ENCODE data around the gene ZNF385C.

Gene ZNF385C

DNA sequence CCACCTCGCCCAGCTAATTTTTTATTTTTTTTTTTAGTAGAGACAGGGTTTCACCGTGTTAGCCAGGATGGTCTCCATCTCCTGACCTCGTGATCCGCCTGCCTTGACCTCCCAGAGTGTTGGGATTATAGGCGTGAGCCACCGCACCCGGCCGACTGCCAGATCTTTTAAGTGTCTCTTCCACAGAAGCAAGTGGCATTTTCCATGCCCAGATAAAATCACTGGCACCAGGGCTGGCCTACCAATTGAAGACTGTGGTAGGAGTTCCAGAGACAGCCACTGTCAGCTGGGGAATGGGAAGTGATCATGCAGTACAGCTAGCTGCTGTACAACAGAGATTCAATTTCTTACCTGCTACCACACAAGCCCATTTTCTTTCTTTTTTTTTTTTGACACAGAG is 113.8 kb downstream of the ZNF385C start:
- Histone ChIP-seq H3K4me1 (ENCODE audit: insufficient read depth, low read length) (no peaks in the 10 kb centered on the region), H3K36me3 (ENCODE audit: insufficient read depth, low read length) (peaks cover 62% of the 10 kb centered on the region), H3K9ac (ENCODE audit: low read depth, low read length) (no peak overlapping the region), H3K9me3 (ENCODE audit: control insufficient read depth, insufficient read depth, low read length) (no peaks in the 10 kb centered on the region)

DNA sequence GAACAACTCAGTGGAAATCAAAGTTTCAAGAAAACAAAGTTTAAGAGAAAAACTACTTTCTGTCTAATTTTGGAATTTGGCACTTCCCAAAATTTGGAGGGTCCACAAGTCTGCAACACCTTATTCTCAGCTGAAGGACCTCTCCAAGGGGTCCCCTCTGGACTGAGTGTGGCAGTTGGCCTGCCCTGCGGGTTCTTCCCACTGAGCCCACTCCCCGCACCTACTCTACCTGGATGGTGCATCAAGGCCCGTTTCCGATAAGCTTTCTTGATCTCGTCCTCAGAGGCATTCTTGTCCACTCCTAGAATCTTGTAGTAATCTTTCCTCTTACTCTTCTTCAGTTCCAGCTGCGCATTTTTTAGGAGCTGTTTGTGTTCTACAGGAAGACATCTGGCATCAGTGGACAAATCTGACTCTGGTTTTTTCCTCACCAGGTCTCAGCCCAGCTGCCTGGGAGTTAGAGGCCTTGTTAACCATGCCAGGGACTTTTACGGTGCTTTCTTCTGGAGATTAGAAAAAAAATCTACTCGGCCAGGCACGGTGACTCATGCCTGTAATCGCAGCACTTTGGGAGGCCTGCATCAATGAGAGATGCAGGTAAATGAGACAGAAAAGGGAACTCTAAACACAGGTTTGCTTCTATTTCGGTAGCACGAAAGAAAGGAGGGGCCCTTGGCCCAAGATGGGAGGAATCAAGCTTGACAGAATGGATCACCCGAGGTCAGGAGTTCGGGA is 116.1 kb downstream of the ZNF385C start:
- H3K9ac ChIP-seq (ENCODE audit: low read depth, low read length) = no peak overlapping the region
- peaks cover 60% of the 10 kb centered on the region for H3K36me3 ChIP-seq (ENCODE audit: insufficient read depth, low read length)
- no peaks in the 10 kb centered on the region for H3K9me3 ChIP-seq (ENCODE audit: control insufficient read depth, insufficient read depth, low read length)
- H3K4me1 ChIP-seq (ENCODE audit: insufficient read depth, low read length) = no peaks in the 10 kb centered on the region

DNA sequence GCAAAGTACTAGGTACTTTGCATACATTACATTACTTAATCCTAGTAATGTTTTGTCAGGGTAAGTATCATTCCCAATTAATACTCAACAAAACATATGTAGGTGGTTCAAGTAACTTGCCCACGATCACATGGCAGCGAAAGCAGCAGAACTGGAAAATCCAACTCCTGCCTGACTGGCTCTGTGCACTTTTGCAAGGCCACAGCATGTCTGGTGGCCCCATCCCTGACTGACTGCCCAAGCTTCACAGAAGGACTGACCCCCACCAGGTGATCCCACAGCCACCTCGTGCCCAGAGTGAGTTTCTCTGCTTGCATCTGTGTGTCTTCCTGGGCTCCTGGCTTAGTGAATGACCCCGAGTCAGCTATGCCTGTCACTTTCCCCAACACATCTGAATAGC is 120.3 kb downstream of the ZNF385C start:
- Histone ChIP-seq H3K4me1 (ENCODE audit: insufficient read depth, low read length) (no peaks in the 10 kb centered on the region), H3K9me3 (ENCODE audit: control insufficient read depth, insufficient read depth, low read length) (no peaks in the 10 kb centered on the region), H3K36me3 (ENCODE audit: insufficient read depth, low read length) (peaks cover 59% of the 10 kb centered on the region), H3K9ac (ENCODE audit: low read depth, low read length) (no peak overlapping the region)

DNA sequence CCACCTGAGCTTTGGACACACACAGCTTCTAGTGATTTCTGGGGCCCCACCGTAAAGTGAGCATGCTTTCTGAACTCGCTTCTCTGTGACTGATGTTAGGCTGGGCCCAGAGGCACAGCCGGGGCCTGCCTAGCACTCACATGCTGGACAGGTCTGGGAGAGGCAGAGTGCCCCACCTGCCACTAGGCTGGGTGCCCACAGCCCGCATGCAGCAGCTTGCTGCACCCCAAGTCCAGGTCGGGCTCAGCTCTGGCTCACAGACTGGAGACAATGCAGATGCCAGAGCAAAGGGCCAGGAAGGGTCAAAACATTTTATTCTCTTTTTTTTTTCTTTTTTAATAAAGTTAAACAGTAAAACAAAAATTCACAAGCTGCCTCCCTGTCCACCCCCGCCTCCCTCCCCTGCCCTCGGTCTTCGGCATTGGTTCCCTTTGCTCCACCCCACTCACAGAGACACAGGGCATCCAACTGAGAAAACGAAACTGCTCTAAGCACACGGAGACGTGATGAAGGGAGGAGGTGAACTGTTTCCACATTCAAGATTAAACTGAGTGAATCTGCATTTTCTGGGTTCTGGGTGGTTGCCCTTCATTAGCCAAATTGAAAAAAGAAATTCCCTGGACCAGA is 122.0 kb downstream of the ZNF385C start:
- Histone ChIP-seq H3K36me3 (ENCODE audit: insufficient read depth, low read length) (peaks cover 43% of the 10 kb centered on the region), H3K4me1 (ENCODE audit: insufficient read depth, low read length) (no peaks in the 10 kb centered on the region), H3K9me3 (ENCODE audit: control insufficient read depth, insufficient read depth, low read length) (no peaks in the 10 kb centered on the region), H3K9ac (ENCODE audit: low read depth, low read length) (no peak overlapping the region)
